GM23248 (cell line): ENCODE data around the gene ATP2B2.

Experiments used
- EZH2 ChIP-seq: fragments of 200-600 bp; sonication (generic); IDR thresholded peaks from 2 replicates; pipeline ENCODE4 v1.6.1; 2018; ENCODE audit warnings: antibody characterized with exemption, mild to moderate bottlenecking; ENCODE audit not compliant: insufficient read depth, poor library complexity, severe bottlenecking
- EZH2phosphoT487 ChIP-seq: fragments of 200-600 bp; sonication (generic); IDR thresholded peaks from 2 replicates; pipeline ENCODE4 v1.6.1; 2018; ENCODE audit warnings: antibody characterized with exemption, moderate library complexity, mild to moderate bottlenecking, low read depth; ENCODE audit not compliant: insufficient read depth

GRCh38 chr3:10510086-10510742 is 4.8 kb upstream of the ATP2B2 start:
- TF ChIP-seq EZH2: no peak
- no peak for TF ChIP-seq EZH2phosphoT487
